ENCODE results near the gene KIAA1328. TPM values are rescaled to one million over a fixed set of nuclear protein-coding genes. Genes with fewer than 3 reads are reported as not detected.

KIAA1328 gene
- total and polyA plus RNA-seq, 2 donors (not counting 3 experiments of a cell fraction or from before 2014, with no cell fraction given): 2.7 to 6.5 TPM

GRCh38 chr18:36819621-36820020, 9.3 kb upstream of the KIAA1328 start:
- POLR2A ChIA-PET: no interaction called here
- no peak overlapping the region for H2AFZ ChIP-seq (ENCODE audit: low read depth, low read length)
- dilution Hi-C loops (cut with MboI; ENCODE audit: extremely low pct_ligation_motif_present, low sequenced_read_pairs): no loop called here
- peaks cover 22% of the 10 kb centered on the region for H3K79me2 ChIP-seq (ENCODE audit: control insufficient read depth, insufficient read depth, low read length)
- H3K4me1 ChIP-seq (ENCODE audit: control insufficient read depth, extremely low read depth, insufficient read depth, low read length): no peaks in the 10 kb centered on the region
- CTCF ChIA-PET: interaction anchor here (1.9 kb wide), 1 partner anchor 131 kb away, joined by 4 read pairs; no protein-coding TSS in a partner anchor
- no peaks in the 10 kb centered on the region for H3K9me3 ChIP-seq (replicated peaks; ENCODE audit: control insufficient read depth, insufficient read depth, low read length)
- BruUV-seq (replicated peaks): no TSS peak
- H3K36me3 ChIP-seq (ENCODE audit: control insufficient read depth in 2 of 2, extremely low read depth in 1 of 2, insufficient read depth in 2 of 2, low read length in 2 of 2): peaks cover 9 to 10% of the 10 kb centered on the region in 2 experiments
- H3K27ac ChIP-seq (ENCODE audit: insufficient read depth, low read depth, low read length): no peak overlapping the region
- no peak overlapping the region for H3K4me2 ChIP-seq (ENCODE audit: insufficient read depth, low read length)
- FAIRE-seq (no peak), DNase-seq (ENCODE audit: low read depth, low spot score) (no peak)
- intact Hi-C loops (cut with micrococcal nuclease): no loop called here
- no peak overlapping the region for H3K4me3 ChIP-seq (replicated peaks in 1 of 3; ENCODE audit: insufficient read depth in 1 of 3, low read depth in 1 of 3, low read length in 3 of 3)
- no peak for TF ChIP-seq MYC (IDR thresholded peaks at IDR 0.05; ENCODE audit: low read depth, low read length)
- no peak for TF ChIP-seq FOS (IDR thresholded peaks at IDR 0.05; ENCODE audit: borderline replicate concordance, insufficient read depth, low read length)
- TF ChIP-seq EZH2 (IDR thresholded peaks at IDR 0.05; ENCODE audit: borderline replicate concordance, low read depth, low read length, severe bottlenecking): no peak
- TF ChIP-seq JUN (IDR thresholded peaks at IDR 0.05; ENCODE audit: borderline replicate concordance, insufficient read depth, insufficient read length, low read depth): no peak
- TF ChIP-seq POLR2AphosphoS5 (IDR thresholded peaks at IDR 0.05; ENCODE audit: insufficient read depth, low read depth, low read length): no peak
- TF ChIP-seq MAX (IDR thresholded peaks at IDR 0.05; ENCODE audit: insufficient read depth, insufficient read length): no peak
- no peak for TF ChIP-seq CTCF (IDR thresholded peaks at IDR 0.05; ENCODE audit: extremely low read depth in 1 of 2, insufficient read depth in 1 of 2, low read depth in 1 of 2, low read length in 2 of 2)
- TF ChIP-seq GATA2 (IDR thresholded peaks at IDR 0.05; ENCODE audit: insufficient read depth, insufficient read length, low read depth, low read length): no peak
- TF ChIP-seq POLR2A (IDR thresholded peaks at IDR 0.05; ENCODE audit: low read depth, low read length): no peak
- H4K20me1 ChIP-seq (replicated peaks; ENCODE audit: control insufficient read depth, extremely low read depth, insufficient read depth, low read length): no peaks in the 10 kb centered on the region
- no peaks in the 10 kb centered on the region for H3K9me1 ChIP-seq (replicated peaks; ENCODE audit: control insufficient read depth, extremely low read depth, insufficient read depth, low read length)
- H3K27me3 ChIP-seq (ENCODE audit: control insufficient read depth in 2 of 2, insufficient read depth in 2 of 2, low read length in 2 of 2): no peaks in the 10 kb centered on the region
- no peak overlapping the region for H3K9ac ChIP-seq (replicated peaks; ENCODE audit: extremely low read depth, insufficient read depth, low read length)
